SHP77 treated with DMSO at 0.1 percent for 48 hours (cell line): ENCODE measurements around the gene CALHM2.
"Not testable (repeated sequence)": the region's sequence is repeated elsewhere in the genome, so short reads cannot be mapped to it uniquely, and the experiment has no call there.

Source experiments
- DNase-seq: peaks from one replicate; lab custom pipeline; 2025; lab: John Stamatoyannopoulos, UW

CALHM2 gene

GRCh38 chr10:103451831-103452505, at the start of gene CALHM2:
CALHM2 (minus strand) TSS chr10:103452370; CDS start chr10:103449941, 2,429 bp downstream.
- DNase-seq: no peak

DNA sequence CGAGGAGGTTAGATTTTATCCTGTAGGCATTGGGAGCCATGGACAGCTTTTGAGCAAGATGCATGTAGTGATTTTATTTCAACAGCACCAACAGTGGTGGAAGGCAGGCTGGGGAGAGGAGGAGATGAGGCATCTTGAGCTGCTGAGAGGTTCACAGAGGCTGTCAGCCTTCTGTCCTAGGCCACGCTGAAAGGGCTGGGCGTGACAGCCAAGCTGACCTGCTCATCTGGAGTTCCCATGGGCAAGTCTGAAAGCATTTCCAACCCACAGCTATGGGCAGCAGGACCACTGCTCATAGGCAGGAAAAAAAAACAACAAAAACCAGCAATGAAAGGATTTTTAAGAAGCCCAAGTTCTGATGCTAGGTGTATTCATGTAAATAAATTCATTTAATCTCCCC, 49.0 kb upstream of the CALHM2 start:
- DNase-seq: no peak

- DNase-seq: no peak
Measured at GRCh38 chr10:103500481-103500880, 48.3 kb upstream of the CALHM2 start.

DNA sequence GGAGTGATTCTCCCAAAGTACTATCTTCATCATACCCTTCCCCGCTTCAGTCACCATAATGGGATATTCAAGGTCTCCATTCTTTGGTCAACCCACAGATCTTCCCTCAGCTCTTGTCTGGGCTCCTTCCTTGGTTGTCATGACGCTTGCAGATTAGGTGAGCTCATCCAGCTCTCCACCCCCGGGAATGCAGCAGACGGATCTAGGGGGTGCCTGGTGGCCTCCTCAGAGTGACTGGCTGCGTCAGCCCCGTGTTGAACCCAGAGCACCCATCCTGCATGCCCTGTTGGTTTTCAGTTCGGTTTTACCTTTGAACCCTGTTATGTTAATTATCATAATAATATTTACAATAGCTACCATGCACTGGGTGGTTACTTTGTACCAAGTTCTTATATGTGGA, 47.7 kb upstream of the CALHM2 start:
- DNase-seq: no peak

DNA sequence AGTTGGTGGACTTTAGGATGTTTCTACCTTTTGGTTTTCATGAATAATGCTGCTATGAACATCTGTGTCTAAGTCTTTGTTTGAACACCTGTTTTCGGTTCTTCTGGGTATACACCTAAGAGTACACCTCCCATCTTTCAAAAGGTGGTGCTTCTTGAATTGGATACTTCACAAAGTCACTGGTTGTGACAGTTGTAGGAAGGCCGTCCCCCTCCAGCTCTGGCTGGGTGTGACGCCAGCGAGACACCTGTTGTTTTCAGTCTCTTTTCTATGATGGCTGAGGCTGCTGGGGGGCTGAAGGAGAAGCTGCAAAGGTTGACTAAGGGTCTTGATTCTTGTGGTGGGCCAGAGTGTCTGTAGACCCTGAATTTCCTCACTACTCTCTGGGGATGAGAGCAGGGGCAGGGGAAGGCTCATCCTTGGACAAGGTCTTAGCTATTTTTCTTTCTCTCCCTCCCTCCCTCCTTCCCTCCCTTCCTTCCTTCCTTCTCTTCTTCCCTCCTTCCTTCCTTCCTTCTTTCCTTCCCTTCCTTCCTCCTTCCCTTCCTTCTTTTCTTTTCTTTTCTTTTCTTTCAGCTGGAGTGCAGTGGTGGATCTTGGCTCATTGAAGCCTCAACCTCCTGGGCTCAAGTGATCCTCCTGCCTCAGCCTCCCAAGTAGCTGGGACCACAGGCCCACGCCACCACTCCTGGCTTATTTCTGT, 46.9 kb upstream of the CALHM2 start:
- DNase-seq: no peak

DNA sequence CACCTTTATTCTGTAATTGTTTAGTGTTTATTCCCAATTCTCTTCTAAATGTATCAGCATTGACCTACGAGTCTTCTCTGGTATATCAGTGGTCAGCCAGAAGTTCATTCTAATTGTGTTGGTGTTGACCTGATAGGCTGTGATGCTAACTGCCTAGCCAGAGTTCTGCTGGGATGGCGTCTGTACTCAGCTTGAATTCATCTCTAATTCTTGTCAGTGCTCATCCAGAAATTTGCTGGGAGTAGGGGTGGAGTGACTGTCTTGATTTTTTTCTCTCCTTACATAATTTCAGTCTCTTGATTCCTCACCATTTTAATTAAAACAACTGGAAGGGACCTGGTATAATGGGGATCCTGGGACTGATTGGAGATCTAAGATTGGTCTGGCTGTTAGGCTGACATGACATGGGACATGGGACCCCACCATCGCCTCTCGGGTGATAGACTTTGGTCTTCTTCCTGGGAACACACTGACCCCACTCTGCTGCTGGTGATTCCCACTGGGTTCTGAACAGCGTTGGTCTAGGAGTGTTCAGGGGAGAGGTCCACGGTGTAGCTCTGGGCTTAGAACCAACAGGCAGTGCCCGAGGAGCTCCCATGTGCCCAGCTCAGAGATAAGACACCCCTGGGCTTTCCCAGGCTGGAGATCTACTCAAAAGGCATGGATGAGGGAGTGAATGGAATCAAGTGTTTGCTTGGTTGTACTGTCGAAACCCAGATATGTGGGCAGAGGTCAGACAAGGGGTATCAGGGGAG, 45.2 kb upstream of the CALHM2 start:
- DNase-seq: no peak

GRCh38 chr10:103495321-103495720, 43.2 kb upstream of the CALHM2 start:
- no peak for DNase-seq

DNA sequence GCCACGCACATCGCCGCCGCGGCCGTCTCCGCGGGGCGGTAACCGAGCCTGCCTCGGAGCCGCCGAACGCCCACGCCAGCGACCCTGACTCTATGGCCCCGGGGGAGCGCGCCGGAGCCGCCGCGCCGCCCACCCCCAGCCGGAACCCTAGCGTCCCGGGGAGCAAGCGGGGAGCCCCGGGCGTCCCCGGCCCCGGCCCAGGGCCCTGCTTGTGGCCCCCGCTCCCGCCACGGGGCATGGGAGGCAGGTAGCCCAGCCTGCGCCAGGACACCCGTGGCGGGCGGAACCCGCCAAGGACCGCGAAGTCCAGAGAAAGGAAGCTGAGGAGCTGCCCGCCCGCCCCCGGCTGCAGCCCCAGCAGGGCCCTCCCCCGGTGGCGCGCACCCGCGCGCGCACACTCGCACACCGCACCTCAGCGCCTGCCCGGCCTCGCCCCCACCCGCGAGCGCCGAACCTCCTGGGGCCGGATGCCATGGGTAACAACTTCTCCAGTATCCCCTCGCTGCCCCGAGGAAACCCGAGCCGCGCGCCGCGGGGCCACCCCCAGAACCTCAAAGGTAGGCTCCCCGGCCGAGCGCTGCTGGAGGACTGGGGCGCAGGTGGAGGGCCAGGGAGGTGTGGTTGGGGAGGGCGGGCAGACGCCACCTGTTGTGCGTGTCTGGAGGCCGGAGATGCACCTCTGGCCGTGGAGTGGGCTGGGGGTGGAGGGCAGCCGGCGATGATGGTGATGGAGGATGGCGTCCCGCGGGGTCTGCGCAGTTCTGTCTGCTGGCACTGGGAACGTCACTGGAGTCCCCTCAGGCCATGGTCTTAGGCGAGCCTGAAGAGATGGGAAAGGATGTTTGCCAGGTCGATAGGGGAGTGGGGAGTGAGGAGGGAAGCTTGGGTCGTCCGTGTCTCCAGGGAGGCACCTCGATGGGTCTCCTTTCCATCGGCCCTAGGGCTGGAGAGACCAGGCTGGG, 42.0 kb upstream of the CALHM2 start:
- DNase-seq: no peak

- no peak for DNase-seq
Measured at GRCh38 chr10:103493362-103493915, 41.3 kb upstream of the CALHM2 start, which contains the start of gene NEURL1. NEURL1 (plus strand) TSS chr10:103493705; CDS start chr10:103494388, 683 bp downstream.

DNA sequence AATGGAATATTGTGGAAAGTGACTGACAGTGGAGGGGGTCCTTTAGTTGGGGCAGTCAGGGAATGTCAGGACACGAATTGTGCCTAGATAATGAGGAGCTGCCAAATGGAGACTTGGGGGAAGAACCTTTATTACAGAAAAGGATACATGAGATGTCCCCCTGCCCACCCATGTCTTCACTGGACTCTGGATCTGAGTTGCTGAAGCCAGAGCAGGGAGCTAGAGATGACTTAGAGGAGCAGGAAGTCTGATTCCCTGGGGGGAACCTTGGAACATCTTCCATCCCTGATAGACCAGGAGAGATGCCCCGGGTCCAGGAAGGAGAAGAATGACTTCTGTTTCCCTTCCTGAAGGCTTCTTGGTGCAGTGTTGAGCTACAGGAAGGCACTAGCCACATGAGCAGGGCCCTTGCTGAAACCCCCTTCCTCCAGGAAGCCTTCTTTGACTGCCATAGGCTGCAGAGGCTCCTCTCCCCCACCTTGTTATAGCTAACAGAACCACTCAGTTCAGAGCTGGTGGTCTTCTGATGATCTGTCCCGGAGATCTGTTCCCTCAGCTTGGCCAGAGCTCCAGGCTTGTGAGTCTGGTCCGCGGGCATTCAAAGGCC, 40.6 kb upstream of the CALHM2 start:
- DNase-seq: no peak

DNA sequence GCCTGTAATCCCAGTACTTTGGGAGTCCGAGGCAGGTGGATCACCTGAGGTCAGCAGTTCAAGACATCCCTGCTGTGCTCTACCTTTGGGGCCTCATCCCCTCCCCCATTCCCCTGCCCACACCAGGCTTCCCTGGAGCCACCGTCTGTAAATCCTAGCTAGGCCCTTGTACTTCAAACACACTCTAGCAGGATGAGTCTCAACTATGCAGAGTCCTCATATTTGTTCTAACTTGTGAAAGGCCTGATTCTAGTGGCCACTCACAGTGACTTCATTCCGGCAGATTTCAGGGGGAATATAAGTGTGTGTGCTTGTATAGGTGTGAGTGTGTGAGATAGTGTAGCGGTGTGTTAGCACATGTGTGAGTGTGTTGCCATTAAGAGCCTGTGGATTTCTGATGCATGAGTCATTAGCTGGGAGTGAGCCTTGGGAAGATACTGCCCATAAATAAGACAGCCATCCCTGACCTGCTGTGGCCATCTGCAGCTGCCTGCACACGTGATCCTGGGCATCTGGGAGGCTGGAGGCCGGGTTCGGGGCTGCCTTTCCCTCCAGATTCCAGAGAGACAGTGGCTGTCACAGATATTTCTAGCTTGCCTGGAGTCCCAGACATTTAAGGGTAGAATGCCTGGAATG, 39.7 kb upstream of the CALHM2 start:
- peak; percentile 59 for DNase-seq

GRCh38 chr10:103490986-103491314, 38.8 kb upstream of the CALHM2 start:
- no peak for DNase-seq

- DNase-seq: no peak
Measured at GRCh38 chr10:103487410-103487708, 35.2 kb upstream of the CALHM2 start.

GRCh38 chr10:103486635-103487409, 34.7 kb upstream of the CALHM2 start:
- DNase-seq: not testable (repeated sequence)

DNA sequence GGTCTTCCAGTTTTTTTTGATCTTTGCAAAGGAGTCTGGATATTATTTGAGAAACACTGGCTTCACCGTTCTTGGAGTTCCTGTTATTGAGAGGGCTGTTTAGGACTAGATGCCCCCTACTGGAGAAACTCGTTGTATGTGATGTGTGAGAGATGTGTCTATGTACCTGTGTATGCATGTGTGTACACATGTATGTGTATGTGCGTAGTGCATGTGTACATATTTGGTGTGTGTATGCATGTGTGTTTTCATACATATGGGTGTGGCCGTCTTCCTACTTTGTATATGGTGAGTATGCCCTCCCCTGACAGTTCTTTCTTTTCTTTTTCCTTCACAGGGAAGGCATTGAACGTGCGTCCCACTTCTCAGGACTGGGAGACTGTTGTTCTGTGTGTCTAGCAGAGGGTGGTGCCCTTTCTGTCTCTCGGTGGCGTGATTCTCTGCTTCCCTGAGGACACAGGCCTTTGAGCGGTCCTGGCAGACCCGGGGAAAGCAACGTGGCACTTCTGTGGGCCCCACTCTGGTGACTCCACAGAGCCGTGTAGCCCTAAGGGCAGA, 29.9 kb upstream of the CALHM2 start:
- DNase-seq: peak; percentile 70

DNA sequence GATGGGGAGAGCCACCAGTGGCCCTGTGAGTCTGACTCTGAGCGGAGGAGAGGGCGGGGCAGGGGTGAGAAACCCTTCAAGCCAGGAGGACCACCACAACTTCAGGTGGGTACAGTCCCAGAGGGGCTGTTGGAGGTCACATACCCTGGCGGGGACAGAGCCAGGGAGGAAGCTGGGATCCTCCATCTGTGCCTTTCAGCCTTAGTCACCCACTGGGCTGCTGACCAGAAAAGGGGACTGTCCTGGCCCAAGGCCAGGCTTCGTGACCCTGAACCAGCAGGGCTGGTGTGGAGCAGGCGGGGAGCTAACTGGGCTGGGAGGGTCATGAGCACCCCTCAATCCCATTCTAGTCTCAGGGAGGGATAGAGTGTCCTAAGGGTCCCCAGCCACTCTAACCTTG, 28.4 kb upstream of the CALHM2 start:
- no peak for DNase-seq

DNA sequence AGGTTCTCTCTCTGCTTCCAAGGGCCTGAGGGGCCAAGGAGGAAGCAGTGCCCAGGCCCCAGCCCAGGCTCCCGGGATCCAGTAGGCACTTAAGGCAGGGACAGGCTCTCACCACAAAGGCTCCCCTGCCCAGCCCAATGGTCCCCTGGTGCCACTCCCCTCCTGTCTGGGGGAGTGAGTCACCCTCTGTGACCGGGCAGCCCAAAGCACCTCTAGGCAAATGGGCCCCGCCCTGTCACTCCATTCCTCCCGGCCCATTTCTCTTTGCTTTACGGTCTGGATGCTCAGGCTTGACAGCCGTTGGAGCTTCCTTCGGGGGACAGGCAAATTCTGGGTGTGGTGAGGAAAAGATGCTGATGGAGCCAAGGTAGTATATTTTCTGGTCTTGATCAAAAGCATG, 27.0 kb upstream of the CALHM2 start, which contains the start of gene CALHM3:
CALHM3 (minus strand) TSS at position 106 of the 400 bp plus-strand sequence. CDS start 208 bp downstream, outside the sequence.
- DNase-seq: no peak

DNA sequence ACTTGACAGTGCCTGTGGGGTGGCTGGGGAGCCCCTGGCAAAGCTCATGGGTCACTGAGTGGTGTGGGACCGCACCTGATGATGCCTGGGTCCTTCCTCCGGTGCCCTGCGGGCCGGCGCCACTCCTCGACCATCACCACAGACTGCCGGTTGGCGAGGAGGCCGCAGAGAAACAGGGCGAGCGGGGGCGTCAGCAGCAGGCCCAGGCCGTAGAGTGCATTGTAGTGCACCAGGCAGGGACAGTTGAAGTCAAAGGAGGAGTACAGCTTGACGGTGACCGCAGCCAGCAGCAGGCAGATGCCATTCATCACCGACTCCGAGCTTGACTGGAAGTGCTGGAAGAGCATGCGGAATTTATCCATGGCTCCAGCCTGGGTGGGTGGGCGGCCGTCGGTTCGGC, 26.5 kb upstream of the CALHM2 start:
- DNase-seq: no peak

GRCh38 chr10:103476046-103476768, 24.0 kb upstream of the CALHM2 start:
- no peak for DNase-seq
